GM12875 (cell line): Measurements from ENCODE around the gene FGF19.

Experiments used
- H3K4me3 ChIP-seq: one replicate; pipeline ENCODE4 v1.5.1; 2011; ENCODE audit warnings: low read depth, low read length, control low read depth
- TF ChIP-seq, protein P1 (sequence below): IDR thresholded peaks from 2 replicates; pipeline ENCODE4 v1.5.1; 2011; ENCODE audit warnings: low read depth, mild to moderate bottlenecking, control low read depth, inconsistent platforms, low read length, moderate library complexity, borderline replicate concordance; ENCODE audit not compliant: insufficient read depth

Gene FGF19, protein sequence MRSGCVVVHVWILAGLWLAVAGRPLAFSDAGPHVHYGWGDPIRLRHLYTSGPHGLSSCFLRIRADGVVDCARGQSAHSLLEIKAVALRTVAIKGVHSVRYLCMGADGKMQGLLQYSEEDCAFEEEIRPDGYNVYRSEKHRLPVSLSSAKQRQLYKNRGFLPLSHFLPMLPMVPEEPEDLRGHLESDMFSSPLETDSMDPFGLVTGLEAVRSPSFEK

DNA sequence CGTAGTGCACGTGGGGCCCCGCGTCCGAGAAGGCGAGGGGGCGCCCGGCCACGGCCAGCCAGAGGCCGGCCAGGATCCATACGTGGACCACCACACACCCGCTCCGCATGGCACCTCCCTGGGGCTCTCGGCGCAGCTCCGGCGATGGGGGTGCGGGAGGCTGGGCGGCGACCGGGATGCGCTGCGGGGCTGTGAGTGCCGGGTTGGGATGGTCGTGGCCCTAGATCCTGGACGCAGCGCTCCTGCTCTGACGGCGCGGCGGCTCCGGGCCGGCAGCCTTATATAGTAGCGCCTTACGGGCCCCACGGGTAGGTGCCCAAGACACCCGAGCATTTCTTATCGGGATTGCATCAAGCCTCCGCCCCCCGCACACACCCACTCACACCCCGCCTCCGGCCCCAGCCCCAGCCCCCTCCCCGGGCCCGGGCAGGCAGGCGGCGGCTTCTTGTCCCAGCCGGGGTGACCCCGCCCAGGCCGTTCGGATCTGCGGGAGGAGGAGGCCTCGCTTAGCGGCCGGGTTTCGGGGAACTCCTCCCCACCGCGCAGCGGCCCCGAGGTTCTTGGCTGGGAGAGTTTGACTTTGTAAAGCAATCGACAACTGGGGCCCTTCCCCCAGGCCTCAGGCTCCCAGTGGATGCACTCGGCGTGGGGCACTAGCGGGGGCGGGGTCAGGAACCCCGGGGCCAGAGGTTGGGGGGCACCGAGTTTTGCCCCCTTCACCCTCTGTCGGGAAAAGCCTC is at the start of gene FGF19:
Gene FGF19 (minus strand): TSS at position 255 of the 740 bp plus-strand sequence. CDS start 146 bp downstream, at position 109.
- TF ChIP-seq, protein P1, sequence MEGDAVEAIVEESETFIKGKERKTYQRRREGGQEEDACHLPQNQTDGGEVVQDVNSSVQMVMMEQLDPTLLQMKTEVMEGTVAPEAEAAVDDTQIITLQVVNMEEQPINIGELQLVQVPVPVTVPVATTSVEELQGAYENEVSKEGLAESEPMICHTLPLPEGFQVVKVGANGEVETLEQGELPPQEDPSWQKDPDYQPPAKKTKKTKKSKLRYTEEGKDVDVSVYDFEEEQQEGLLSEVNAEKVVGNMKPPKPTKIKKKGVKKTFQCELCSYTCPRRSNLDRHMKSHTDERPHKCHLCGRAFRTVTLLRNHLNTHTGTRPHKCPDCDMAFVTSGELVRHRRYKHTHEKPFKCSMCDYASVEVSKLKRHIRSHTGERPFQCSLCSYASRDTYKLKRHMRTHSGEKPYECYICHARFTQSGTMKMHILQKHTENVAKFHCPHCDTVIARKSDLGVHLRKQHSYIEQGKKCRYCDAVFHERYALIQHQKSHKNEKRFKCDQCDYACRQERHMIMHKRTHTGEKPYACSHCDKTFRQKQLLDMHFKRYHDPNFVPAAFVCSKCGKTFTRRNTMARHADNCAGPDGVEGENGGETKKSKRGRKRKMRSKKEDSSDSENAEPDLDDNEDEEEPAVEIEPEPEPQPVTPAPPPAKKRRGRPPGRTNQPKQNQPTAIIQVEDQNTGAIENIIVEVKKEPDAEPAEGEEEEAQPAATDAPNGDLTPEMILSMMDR, result no peak
- H3K4me3 ChIP-seq, result no peak within 1 kb of the TSS

DNA sequence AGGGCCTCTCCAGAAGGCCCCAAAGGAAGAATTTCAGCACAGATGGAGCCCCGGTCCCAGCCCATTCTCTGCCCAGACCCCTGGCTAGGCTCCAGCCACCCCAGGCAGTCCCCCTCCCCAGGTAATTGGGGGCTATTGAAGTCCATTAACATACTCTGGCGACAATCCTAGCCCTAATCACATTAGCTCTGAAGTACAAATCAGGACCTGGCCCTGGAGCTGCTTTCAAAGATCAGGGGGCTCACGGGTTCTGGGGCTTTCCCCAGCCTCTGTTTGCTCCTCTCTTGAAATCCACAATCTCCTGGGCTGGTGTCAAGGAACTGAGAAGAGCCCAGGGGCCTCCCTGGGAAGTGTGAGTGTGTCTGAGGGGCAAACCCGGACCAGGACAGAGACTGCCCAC is 49.1 kb upstream of the FGF19 start:
- H3K4me3 ChIP-seq, result no peak overlapping the region
- TF ChIP-seq, protein P1, result no peak

DNA sequence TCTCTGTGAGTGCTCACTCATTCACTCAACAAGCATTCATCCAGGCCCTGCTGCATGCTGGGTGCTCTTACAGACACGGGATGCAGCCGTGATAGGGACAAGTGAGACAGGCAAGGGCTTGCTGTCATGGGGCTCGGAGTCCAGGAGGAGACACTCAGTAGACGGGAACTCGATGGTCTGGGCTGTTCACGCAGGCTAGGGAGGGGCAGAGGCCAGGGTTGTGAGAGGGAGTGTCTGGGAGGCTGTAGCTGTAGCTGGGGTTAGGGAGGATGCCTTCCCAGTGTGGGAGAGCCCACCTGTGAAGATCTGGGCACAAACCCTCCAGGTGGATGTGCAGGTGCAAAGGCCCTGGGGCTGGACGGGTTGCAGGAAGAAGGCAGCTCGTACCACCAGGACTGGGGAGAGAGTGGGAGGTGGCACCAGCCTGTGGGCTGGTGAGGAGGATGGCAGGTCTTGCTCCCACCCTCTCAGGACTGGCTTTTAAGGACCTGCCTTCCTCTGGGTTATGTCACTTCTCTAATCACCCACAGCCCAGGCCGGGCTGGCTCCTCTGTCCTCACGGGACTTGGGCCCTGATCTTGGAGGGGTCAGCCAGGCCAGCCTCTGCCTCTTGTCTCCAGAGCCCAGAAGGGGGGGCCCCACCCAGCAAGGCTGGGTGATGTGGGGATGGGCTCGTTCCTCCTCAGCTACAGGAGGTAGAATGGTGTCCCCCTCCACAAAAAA is 47.2 kb upstream of the FGF19 start:
- TF ChIP-seq, protein P1, result no peak
- H3K4me3 ChIP-seq, result no peak overlapping the region

GRCh38 chr11:69750108-69750850 is 46.5 kb upstream of the FGF19 start:
- TF ChIP-seq, protein P1, result no peak

GRCh38 chr11:69748637-69749036 is 44.8 kb upstream of the FGF19 start:
- H3K4me3 ChIP-seq, result no peak overlapping the region
- TF ChIP-seq, protein P1, result no peak

More at GRCh38 chr11:69750108-69750850, 46.5 kb upstream of the FGF19 start:
- H3K4me3 ChIP-seq, result no peak overlapping the region

DNA sequence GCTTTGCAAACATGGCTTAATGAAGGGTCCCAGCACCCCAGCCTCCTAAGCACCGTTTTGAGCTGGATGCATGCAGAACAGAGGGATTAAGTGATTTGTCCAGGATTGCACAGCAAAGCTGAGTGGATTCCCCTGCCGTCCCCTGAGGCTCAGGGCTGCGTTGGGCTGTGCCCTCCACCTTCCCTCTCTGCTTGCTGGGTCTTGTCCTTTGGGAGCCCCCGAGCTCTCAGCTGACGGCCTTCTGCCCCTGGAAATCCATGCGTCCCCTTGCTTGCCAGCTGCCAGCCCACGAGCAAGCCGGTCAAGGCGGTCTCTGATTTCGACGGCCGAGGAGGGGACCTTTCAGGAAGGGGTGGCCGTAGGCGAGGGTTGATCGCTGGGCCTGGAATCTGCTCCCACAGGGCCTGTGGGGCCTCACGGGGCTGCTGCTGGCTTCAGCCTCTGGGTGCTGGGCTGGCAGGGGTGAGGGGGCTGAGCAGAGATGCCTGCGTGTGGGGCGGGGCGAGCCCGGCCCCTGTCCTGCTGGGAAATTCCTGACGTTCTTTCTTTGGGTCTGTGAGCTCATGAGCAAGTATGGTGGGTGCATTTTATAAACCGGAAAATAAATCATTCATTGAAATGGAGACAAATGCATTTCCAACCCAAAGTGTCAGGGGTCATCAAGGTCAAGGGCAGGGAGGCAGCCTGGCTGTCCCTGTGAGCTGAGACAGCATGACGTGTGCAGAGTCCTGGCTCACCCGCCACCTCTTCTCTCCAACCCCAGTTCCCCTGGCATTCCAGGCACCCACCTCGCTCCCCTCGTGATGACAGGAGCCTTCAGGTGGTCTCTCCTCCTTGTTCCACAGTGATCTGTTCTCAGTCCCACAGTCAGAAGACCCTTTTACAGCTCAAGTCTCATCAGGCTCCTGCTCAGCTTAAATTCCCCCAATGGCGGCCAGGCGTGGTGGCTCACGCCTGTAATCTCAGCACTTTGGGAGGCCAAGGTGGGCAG is 43.2 kb upstream of the FGF19 start:
- H3K4me3 ChIP-seq, result no peak overlapping the region
- TF ChIP-seq, protein P1, result no peak
